Fibroblast of mammary gland (primary cell): ENCODE data around the gene ATOSB.

Experiments used
- DNase-seq: peaks from one replicate; pipeline ENCODE4 v3.0.0-alpha.2; 2010; ENCODE audit warnings: low read depth
- H3K4me3 ChIP-seq: 2 replicates; pipeline ENCODE4 v1.5.1; 2011; ENCODE audit warnings: low read depth, mild to moderate bottlenecking, low read length, moderate library complexity; ENCODE audit not compliant: control insufficient read depth
- CTCF ChIP-seq: conservative IDR thresholded peaks from 2 replicates; pipeline ENCODE4 v1.5.1; 2011; ENCODE audit warnings: low read depth, low read length, inconsistent platforms; ENCODE audit not compliant: control insufficient read depth, insufficient read depth

Gene ATOSB

GRCh38 chr9:35074791-35075190 lies 40.9 kb downstream of the ATOSB start:
- no peak for TF ChIP-seq CTCF
- no peak for DNase-seq
- no peak overlapping the region for H3K4me3 ChIP-seq

DNA sequence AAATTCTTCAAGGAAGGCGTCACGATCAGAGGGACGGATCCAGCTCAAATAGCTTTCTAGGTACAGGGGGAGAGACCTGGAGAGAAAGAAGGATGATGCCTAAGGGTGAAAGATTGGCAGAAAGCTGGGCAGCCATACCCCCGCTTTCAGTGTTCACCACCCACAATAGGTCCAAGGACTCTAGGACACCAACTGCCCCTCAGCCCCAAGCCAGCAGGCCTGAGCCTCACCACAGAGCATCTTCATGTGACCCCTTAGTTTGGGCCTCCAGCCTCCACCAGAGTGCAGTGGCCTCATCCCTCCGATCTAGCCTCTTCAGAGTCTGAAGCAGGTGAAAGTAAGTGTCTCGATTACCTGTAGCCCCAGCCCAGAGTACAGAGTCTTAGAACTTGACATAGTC lies 41.5 kb downstream of the ATOSB start:
- no peak for TF ChIP-seq CTCF
- no peak overlapping the region for H3K4me3 ChIP-seq
- no peak for DNase-seq

DNA sequence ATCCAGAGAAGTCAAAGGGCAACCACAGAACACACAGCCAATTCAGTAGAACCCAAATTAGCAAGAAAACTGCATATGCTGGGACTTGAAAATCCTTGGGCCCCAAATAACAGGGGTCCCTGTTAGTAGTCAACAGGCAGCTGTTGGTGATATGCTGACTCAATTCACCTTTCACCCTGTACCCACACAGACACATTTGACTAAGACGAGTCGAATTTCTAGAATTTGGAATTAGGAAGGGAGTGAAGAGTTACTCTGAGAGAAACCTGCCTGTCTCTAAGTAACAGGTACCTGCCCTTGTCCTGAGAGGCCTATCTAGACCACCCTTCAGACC lies 42.4 kb downstream of the ATOSB start:
- TF ChIP-seq CTCF = no peak
- DNase-seq = peak; percentile 22
- no peak overlapping the region for H3K4me3 ChIP-seq

DNA sequence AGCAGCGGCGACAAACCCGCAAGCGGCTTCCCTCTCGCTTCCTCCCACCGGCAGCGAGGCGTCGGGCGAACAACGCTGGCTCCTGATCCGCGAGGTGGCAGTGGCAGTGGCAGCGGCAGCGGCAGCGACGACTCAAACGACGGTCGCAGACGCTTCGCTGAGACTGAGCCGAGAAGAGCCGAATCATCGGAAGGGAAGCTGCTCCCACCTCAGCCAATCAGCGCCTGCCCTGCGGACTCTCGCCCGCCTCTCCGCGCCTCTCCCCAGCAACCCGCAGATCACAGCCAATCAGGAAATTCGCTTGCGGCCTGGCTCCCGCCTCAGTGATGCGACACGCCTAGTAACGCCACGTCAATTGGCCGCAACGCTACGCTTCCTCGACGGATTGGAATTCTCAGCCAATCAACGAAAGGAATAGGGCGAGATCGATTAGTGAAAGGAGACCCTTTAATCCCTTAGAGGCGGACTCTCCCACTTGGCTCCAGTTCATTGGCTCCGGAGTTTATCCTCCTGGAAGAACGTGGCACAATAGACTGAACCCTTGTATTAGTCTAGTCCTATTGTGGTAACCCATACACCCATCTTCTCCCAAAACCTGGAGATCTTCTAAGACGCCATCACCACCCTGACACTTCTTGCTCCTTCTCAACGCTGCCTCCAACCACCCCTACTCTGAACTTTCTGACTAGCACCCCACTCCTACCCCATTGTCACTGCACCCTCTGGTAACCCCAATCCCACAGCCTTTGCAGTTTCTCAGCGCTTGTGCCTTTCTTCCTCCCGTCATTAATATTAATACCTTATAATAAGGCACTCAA lies 43.0 kb downstream of the ATOSB start, which contains the start of gene VCP:
VCP (minus strand) TSS at position 165 of the 818 bp plus-strand sequence. CDS start 272 bp downstream, outside the sequence.
- peak; percentile 99 for DNase-seq
- H3K4me3 ChIP-seq = peak within 1 kb of the TSS; percentile 77
- TF ChIP-seq CTCF = no peak

DNA sequence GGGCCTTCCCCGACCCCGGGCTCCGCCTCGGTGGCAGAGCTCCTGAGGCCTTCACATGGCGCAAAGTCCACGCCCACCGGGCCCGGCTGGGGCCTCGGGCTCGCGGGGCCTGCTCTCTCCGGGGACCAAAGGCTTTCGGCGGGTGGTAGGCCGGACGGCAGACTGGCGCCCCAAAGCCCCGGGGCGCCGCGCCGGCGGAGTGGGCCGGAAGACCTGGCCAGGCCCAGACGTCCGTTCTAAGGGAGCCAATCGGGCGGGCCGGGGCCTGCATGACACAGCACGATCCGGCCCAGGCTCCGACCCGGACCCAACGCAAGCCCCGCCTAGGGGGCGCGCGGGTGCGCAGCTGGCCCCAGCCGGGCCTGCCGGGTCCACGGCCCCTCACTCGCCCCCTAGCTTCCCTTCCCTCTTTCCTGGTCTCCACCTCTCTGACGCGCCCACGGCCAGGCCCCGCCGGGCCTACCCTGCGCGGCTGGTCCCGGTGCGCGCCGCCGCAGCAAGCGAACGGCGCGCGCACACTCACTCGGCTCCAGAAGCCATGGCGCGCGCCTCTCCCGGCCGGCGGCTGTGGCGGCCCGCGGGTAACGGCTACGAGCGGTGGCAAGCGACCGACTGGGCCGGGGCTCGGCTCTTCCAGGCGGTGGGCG lies 43.7 kb downstream of the ATOSB start:
- TF ChIP-seq CTCF = no peak
- H3K4me3 ChIP-seq = peak overlapping the region; percentile 77
- DNase-seq = peak; percentile 76

DNA sequence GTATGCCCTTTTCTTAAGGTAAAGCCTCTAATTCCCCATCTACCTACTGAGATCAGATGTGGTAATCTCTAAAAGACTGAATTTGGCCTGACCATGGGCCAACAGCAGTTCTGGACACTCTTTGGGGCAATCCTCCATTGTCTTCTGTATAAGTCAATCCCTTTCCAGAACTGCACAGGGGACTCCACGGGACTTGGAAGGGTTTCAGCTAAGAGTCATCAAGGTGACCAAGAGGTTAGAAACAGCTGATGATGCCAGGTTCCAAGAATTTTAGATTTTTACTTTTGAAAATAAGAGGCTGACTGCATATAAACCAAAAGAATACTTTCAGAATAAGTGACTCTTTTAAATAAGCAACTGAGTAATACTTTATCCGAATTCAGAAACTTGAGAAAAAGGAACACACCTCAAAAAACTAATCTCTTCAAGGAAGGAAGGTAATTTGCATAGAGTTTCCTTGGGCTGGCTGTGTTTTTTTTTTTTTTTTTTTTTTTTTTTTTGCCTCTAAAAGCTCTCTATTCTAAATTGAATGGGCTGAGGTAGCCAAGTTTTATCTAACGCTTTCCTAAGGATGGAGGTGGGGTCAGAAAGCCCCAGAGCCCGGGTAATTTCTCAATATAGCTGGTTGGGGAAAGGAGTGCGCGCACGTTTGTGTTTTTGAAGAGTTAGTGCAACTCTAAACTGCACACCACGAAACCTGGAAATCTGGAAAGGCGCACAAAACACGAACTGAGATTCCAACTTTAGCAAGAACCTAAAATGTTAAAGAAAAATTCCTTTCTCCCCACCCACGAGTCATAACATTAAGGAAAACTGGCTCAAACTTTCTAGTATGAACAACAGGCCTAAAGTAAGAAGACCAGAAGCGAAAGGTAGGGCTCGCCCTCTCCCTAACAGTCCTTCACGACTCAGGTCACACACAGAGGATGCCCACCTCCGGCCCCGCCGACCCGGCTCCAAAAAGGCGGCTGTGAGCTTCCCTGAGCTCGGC lies 44.5 kb downstream of the ATOSB start:
- peak; percentile 47 for DNase-seq
- TF ChIP-seq CTCF = no peak
- peak overlapping the region; percentile 77 for H3K4me3 ChIP-seq
